Activated naive CD4-positive, alpha-beta T cell treated with anti-CD3 and anti-CD28 coated beads for 36 hours (primary cell): ENCODE results near the gene BTG1. TPM values are rescaled to one million over a fixed set of nuclear protein-coding genes. Genes with fewer than 3 reads are reported as not detected.

Experiments
- CTCF ChIA-PET: fragments of 350-600 bp; sonication (Branson Sonifier 250); formaldehyde crosslinking; loops from one replicate; lab custom pipeline; 2021; ENCODE audit warnings: antibody characterized with exemption; lab: Charles Lee
- DNase-seq: peaks from one replicate; pipeline ENCODE4 v3.0.0-alpha.2; 2020
- H3K27ac Mint-ChIP-seq: one replicate; pipeline ENCODE4 v1.8.0; 2021; ENCODE audit warnings: mild to moderate bottlenecking, mixed read lengths
- H3K27me3 Mint-ChIP-seq: one replicate; pipeline ENCODE4 v1.8.0; 2021; ENCODE audit warnings: low read depth, mixed read lengths
- H3K36me3 Mint-ChIP-seq: one replicate; pipeline ENCODE4 v1.8.0; 2021; ENCODE audit warnings: low read depth, mixed read lengths
- H3K4me1 Mint-ChIP-seq: one replicate; pipeline ENCODE4 v1.8.0; 2021; ENCODE audit warnings: low read depth, mixed read lengths
- H3K4me3 Mint-ChIP-seq: one replicate; pipeline ENCODE4 v1.8.0; 2021; ENCODE audit warnings: mild to moderate bottlenecking, moderate library complexity, mixed read lengths
- H3K9me3 Mint-ChIP-seq: one replicate; pipeline ENCODE4 v1.8.0; 2021; ENCODE audit warnings: mixed read lengths
- intact Hi-C: fragments of 100-400 bp; cut with micrococcal nuclease; formaldehyde crosslinking; loops from one replicate; pipeline ENCODE4 v1.15.1; 2023
- total RNA-seq, 2 experiments: library from RNA; stranded (reverse); gene quantifications; one replicate each; pipeline ENCODE4 v1.2.3, GENCODE V29; 2021

BTG1 gene
- 100 to 1,000 TPM; 218 to 223 TPM for total RNA-seq

GRCh38 chr12:92145731-92146496 is at the start of gene BTG1:
Gene BTG1, minus strand, starts transcription at chr12:92145846. Its CDS starts 311 bp downstream, at chr12:92145535.
- Mint-ChIP-seq H3K4me1 (peaks cover 27% of the 10 kb centered on the region), H3K27me3 (no peaks in the 10 kb centered on the region), H3K9me3 (no peaks in the 10 kb centered on the region), H3K27ac (peak within 1 kb of the TSS; percentile 100), H3K4me3 (peak within 1 kb of the TSS; percentile 100), H3K36me3 (peaks cover 72% of the 10 kb centered on the region)
- CTCF ChIA-PET = interaction anchor here (0.6 to 2.8 kb wide), 15 partner anchors 11 to 765 kb away, joined by 3 to 27 read pairs (median 3); no protein-coding TSS in a partner anchor
- intact Hi-C loops = loop anchor here (1.0 to 5.0 kb wide), 12 partner anchors 9 to 781 kb away; partner anchors contain the start of gene EEA1
- peak; percentile 100 for DNase-seq

- Mint-ChIP-seq H3K9me3 (no peaks in the 10 kb centered on the region), H3K36me3 (no peaks in the 10 kb centered on the region), H3K4me1 (peaks cover 9% of the 10 kb centered on the region), H3K4me3 (no peak overlapping the region), H3K27me3 (no peaks in the 10 kb centered on the region), H3K27ac (no peak overlapping the region)
- CTCF ChIA-PET = no interaction called here
- DNase-seq = no peak
- intact Hi-C loops = no loop called here
These were observed 48.9 kb upstream of the BTG1 start for GRCh38 chr12:92194561-92194960.

- H3K9me3 Mint-ChIP-seq = no peaks in the 10 kb centered on the region
- CTCF ChIA-PET = no interaction called here
- H3K27ac Mint-ChIP-seq = no peak overlapping the region
- no peaks in the 10 kb centered on the region for H3K36me3 Mint-ChIP-seq
- no peak overlapping the region for H3K4me3 Mint-ChIP-seq
- H3K27me3 Mint-ChIP-seq = no peaks in the 10 kb centered on the region
- DNase-seq = no peak
- peaks cover 12% of the 10 kb centered on the region for H3K4me1 Mint-ChIP-seq
- intact Hi-C loops = no loop called here
These were observed 48.2 kb upstream of the BTG1 start for GRCh38 chr12:92193846-92194245.

GRCh38 chr12:92193063-92193462 is 47.4 kb upstream of the BTG1 start:
- CTCF ChIA-PET = no interaction called here
- no peak overlapping the region for H3K4me3 Mint-ChIP-seq
- no peaks in the 10 kb centered on the region for H3K9me3 Mint-ChIP-seq
- no peak overlapping the region for H3K27ac Mint-ChIP-seq
- intact Hi-C loops = no loop called here
- H3K27me3 Mint-ChIP-seq = no peaks in the 10 kb centered on the region
- H3K36me3 Mint-ChIP-seq = no peaks in the 10 kb centered on the region
- no peak for DNase-seq
- H3K4me1 Mint-ChIP-seq = peaks cover 15% of the 10 kb centered on the region

- Mint-ChIP-seq H3K4me3 (no peak overlapping the region), H3K4me1 (peaks cover 22% of the 10 kb centered on the region), H3K27ac (no peak overlapping the region), H3K36me3 (no peaks in the 10 kb centered on the region), H3K27me3 (no peaks in the 10 kb centered on the region), H3K9me3 (no peaks in the 10 kb centered on the region)
- DNase-seq = no peak
- intact Hi-C loops = no loop called here
- CTCF ChIA-PET = interaction anchor here (0.7 kb wide), 1 partner anchor 365 kb away, joined by 5 read pairs; no protein-coding TSS in a partner anchor
These were observed 46.7 kb upstream of the BTG1 start for GRCh38 chr12:92192360-92192759.

- H3K36me3 Mint-ChIP-seq = no peaks in the 10 kb centered on the region
- peaks cover 35% of the 10 kb centered on the region for H3K4me1 Mint-ChIP-seq
- no peak overlapping the region for H3K4me3 Mint-ChIP-seq
- intact Hi-C loops = no loop called here
- H3K27me3 Mint-ChIP-seq = no peaks in the 10 kb centered on the region
- DNase-seq = no peak
- no peak overlapping the region for H3K27ac Mint-ChIP-seq
- CTCF ChIA-PET = no interaction called here
- H3K9me3 Mint-ChIP-seq = no peaks in the 10 kb centered on the region
These were observed 45.4 kb upstream of the BTG1 start for GRCh38 chr12:92191061-92191460.

GRCh38 chr12:92188517-92189188 is 43.0 kb upstream of the BTG1 start:
- CTCF ChIA-PET = interaction anchor here (0.8 to 1.6 kb wide), 2 partner anchors 29 to 39 kb away, joined by 3 read pairs; no protein-coding TSS in a partner anchor
- intact Hi-C loops = no loop called here
- DNase-seq = no peak
- Mint-ChIP-seq H3K4me3 (no peak overlapping the region), H3K27ac (no peak overlapping the region), H3K36me3 (no peaks in the 10 kb centered on the region), H3K27me3 (no peaks in the 10 kb centered on the region), H3K4me1 (peaks cover 56% of the 10 kb centered on the region), H3K9me3 (no peaks in the 10 kb centered on the region)

- intact Hi-C loops = loop anchor here (1.0 kb wide), 2 partner anchors 22 to 218 kb away; no protein-coding TSS in a partner anchor
- H3K4me1 Mint-ChIP-seq = peaks cover 61% of the 10 kb centered on the region
- no peak for DNase-seq
- H3K27me3 Mint-ChIP-seq = no peaks in the 10 kb centered on the region
- H3K9me3 Mint-ChIP-seq = no peaks in the 10 kb centered on the region
- peak overlapping the region; percentile 89 for H3K27ac Mint-ChIP-seq
- CTCF ChIA-PET = no interaction called here
- no peaks in the 10 kb centered on the region for H3K36me3 Mint-ChIP-seq
- peak overlapping the region; percentile 59 for H3K4me3 Mint-ChIP-seq
These were observed 40.4 kb upstream of the BTG1 start for GRCh38 chr12:92186038-92186470.

- Mint-ChIP-seq H3K27me3 (no peaks in the 10 kb centered on the region), H3K36me3 (no peaks in the 10 kb centered on the region), H3K4me3 (peak overlapping the region; percentile 36), H3K9me3 (no peaks in the 10 kb centered on the region), H3K4me1 (peaks cover 64% of the 10 kb centered on the region), H3K27ac (peak overlapping the region; percentile 89)
- DNase-seq = peak; percentile 62
- intact Hi-C loops = loop anchor here (1.0 to 2.0 kb wide), 7 partner anchors 15 to 367 kb away; no protein-coding TSS in a partner anchor
- CTCF ChIA-PET = no interaction called here
These were observed 39.4 kb upstream of the BTG1 start for GRCh38 chr12:92185052-92185451.

- Mint-ChIP-seq H3K4me3 (no peak overlapping the region), H3K27me3 (no peaks in the 10 kb centered on the region), H3K27ac (no peak overlapping the region), H3K9me3 (no peaks in the 10 kb centered on the region), H3K4me1 (peaks cover 59% of the 10 kb centered on the region), H3K36me3 (no peaks in the 10 kb centered on the region)
- DNase-seq = no peak
- intact Hi-C loops = no loop called here
- CTCF ChIA-PET = interaction anchor here (1.3 kb wide), 1 partner anchor 39 kb away, joined by 3 read pairs; no protein-coding TSS in a partner anchor
These were observed 37.9 kb upstream of the BTG1 start for GRCh38 chr12:92183575-92183974.

- intact Hi-C loops = no loop called here
- no peak overlapping the region for H3K27ac Mint-ChIP-seq
- no peaks in the 10 kb centered on the region for H3K27me3 Mint-ChIP-seq
- no peaks in the 10 kb centered on the region for H3K9me3 Mint-ChIP-seq
- no peak overlapping the region for H3K4me3 Mint-ChIP-seq
- no peak for DNase-seq
- peaks cover 20% of the 10 kb centered on the region for H3K4me1 Mint-ChIP-seq
- CTCF ChIA-PET = no interaction called here
- H3K36me3 Mint-ChIP-seq = no peaks in the 10 kb centered on the region
These were observed 32.7 kb upstream of the BTG1 start for GRCh38 chr12:92178340-92178739.

- DNase-seq = no peak
- intact Hi-C loops = no loop called here
- Mint-ChIP-seq H3K27me3 (no peaks in the 10 kb centered on the region), H3K36me3 (no peaks in the 10 kb centered on the region), H3K4me1 (peaks cover 20% of the 10 kb centered on the region), H3K27ac (no peak overlapping the region), H3K9me3 (no peaks in the 10 kb centered on the region), H3K4me3 (no peak overlapping the region)
- CTCF ChIA-PET = no interaction called here
These were observed 31.0 kb upstream of the BTG1 start for GRCh38 chr12:92176646-92177045.
